GM19395 (cell line): ENCODE measurements around the gene NDST3.
"Not testable (repeated sequence)": the region's sequence is repeated elsewhere in the genome, so short reads cannot be mapped to it uniquely, and the experiment has no call there.

Experiments
- ATAC-seq: cut with Tn5 transposase; IDR thresholded peaks from one replicate; pipeline ENCODE4 v1.9.1; 2021; ENCODE audit warnings: mild to moderate bottlenecking, moderate library complexity; ENCODE audit not compliant: unreplicated experiment

The NDST3 gene

GRCh38 chr4:118266145-118266496 lies 231.8 kb downstream of the NDST3 start:
- ATAC-seq = not testable (repeated sequence)

GRCh38 chr4:118268780-118269179 lies 234.5 kb downstream of the NDST3 start:
- no peak for ATAC-seq

DNA sequence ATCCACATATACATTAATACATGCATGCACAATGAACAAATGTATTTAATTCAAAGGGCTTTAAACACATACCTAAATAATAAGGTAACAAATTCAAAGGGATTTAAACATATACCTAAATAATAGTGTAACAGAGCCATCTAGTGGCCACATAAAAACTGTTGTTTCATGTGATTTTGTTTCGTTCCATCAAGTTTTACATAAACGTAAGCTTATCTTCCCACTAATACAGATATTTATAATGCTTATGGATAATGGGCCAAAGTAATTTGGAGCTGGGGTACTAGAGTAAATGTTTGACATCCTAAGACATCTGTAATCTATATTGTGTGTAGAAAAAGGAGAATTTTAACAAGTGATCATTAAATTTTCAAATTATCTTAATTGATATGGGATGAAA lies 236.2 kb downstream of the NDST3 start:
- ATAC-seq = peak; percentile 47

DNA sequence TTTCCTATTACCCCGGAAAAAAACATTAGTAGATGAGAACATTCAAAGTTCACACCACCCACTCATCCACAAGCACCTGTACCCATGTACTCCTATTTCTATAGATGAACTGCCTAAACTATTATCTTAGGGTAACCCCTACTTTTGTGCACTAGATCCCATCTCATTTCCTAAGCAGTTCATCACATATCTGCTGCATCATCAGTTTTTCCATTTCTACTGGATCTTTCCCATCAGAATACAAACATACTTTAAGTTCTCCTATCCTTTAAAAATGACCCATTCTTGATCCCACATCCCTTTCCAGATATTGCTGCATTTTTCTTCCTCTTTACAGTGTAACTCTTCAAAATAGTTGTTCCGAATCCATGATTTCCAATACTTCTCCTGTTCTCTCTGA lies 237.5 kb downstream of the NDST3 start:
- ATAC-seq = no peak

DNA sequence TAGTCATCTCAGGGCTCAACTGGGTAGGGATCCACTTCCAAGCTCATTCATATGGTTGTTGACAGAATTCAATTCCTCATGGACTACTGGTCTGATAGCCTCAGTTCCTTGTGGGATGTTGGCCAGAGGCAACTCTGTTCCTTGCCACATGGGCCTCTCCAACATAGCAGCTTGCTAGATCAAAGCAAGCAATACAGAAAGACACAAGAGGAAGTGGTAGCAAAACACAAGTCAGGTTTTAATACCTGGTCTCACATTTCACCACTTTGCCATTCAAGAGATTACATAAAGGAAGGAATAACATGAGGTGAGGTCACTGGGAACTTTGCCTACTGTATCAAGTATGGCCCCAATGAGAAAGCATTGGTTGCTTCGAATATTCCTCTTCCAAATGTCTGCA lies 239.4 kb downstream of the NDST3 start:
- ATAC-seq = no peak

GRCh38 chr4:118276580-118276979 lies 242.3 kb downstream of the NDST3 start:
- ATAC-seq = no peak

GRCh38 chr4:118277243-118277642 lies 243.0 kb downstream of the NDST3 start:
- no peak for ATAC-seq

GRCh38 chr4:118278473-118279274 lies 244.4 kb downstream of the NDST3 start:
- peak; percentile 83 for ATAC-seq

- no peak for ATAC-seq
These were observed 245.0 kb downstream of the NDST3 start for GRCh38 chr4:118279328-118279727.

- no peak for ATAC-seq
These were observed 245.7 kb downstream of the NDST3 start for GRCh38 chr4:118279920-118280432.

DNA sequence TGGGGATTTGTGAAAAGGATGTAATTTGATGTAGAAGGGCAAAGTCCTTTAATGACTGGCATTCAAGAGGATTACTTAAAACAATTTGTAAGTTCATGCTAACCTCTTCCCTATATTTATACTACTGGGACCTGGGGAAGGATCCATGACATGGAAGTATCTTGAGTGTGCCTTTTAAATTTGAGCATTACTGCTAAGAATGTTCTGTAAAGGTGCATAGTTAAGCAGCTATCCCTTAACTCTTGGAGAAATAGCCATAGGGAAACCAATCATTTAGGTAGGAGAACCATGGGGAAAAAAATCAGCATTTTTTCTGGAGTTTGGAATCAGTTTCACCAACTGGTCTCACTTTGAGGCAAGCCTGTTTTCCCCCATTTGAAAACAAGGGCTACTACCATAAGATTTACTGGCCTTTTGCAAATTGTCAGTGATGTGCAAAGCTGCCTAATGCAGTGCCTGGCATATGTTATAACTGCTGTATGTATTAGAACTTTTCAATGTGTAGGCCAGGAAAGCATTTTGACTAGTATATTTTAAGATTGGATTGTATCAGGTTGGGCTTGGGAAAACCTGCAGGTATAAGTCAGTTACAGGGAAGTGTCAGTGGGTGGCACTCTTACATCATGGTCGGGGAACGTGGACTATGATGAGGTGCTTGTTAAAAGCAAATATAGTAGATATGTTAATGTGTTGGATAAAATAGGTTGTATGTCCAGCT lies 246.4 kb downstream of the NDST3 start:
- peak; percentile 26 for ATAC-seq

DNA sequence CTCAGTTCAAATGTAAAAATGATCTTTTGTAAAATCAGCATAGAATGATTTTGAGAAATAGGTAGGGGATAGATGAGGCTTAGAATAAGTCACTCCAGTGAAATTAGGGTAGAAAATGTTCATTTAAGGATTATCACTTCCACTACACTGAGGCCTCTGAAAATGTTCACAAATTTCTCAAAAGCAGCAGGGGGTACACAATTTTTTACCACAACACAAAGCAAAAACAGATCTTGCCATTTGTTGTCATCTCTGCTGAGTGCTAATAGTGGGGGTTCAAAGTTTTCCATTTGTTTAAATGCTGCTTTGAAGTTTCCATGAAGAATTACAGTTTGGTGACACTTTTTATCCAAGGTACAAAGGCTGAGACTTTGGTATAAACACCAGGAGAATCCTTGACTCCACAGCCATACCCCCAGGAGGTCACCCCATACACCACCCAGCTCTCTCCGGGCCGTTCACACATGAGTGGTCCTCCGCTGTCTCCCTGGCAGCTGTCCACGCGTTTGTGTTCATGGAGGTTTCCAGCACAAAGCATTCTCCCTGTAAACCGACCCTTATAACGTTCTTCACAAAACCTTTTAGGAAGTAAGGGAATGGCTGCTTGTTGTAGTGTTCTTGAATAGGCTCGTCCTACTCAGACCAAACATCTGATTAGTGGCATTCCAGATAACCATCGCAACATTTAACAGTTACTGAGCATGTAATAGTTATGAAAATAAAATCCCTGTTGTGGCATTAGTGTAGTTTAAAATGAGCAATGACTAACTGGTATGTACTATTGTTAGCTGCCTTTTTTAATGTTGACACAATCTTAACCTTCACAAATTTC lies 247.5 kb downstream of the NDST3 start:
- ATAC-seq = no peak

- no peak for ATAC-seq
These were observed 248.4 kb downstream of the NDST3 start for GRCh38 chr4:118282692-118283091.

- ATAC-seq = peak; percentile 67
These were observed 249.9 kb downstream of the NDST3 start for GRCh38 chr4:118284169-118284568.

DNA sequence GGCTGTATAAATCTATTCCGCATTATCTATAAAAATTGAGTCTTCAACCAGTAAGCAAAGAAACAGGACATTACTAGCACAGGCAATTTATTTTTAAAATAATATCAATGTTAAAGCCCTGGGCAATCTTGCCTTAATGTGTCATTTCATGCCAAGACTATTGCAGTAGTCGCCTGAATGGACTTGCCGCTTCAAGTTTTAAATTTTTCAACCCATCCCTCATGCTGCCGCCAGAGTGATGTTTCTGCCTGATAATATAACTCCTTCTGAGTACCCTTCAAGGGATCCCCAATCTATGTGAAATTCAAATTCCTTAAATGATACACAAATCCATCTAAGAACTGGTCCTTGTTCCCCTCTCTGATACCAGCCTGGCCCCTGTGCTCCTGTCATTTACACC lies 251.6 kb downstream of the NDST3 start:
- ATAC-seq = no peak

- no peak for ATAC-seq
These were observed 252.4 kb downstream of the NDST3 start for GRCh38 chr4:118286685-118287084.

DNA sequence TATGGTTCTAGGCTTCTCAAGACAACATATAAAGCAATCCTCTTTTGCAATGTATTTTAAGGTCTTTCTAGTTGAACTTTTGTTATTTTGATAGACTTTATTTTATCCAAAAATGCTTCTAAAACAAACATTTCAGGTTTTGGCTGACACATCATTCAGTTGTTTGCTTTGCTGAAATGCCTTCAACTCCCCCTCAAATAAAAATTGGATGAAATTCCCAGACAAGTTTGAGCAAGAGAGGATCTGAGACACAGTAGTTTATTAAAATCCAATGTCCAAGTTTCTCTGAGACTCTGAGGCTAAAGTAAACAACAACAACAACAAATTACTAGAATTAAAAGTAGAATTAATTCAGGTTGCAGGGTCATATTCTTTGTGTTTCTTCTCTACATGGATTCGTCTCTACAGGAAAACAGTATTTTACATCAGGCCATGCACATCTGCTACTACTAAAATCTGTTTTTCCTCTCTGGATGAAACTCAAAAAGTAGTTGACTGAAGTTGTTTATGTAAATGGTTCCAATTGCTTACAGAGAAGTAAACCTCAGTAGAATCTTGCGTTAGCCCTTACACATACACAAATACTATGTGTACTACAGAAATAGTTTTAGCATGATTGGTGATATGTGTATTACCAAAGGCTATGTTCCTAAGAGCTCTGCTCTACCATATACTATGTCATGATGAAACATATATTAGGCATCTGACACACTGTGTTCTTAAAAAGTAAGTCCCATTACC lies 253.6 kb downstream of the NDST3 start:
- no peak for ATAC-seq

DNA sequence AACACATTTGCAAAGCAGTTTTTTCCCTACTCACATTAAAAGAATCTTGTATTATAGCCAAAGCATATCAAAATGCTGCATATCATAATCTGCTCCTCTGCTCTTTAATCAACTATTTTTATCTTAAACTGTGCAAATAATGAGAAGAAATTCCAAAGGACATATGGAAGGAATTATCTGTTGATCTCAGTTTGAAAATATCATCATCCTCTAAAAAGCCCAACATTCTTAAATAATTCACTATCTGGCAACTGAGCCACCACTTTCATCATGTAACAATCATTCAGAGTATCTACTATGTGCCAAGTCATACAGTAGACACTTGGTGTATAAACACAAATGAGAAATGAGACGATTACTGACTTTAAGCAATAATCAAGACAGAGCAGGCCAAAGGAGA lies 255.5 kb downstream of the NDST3 start:
- ATAC-seq = no peak

DNA sequence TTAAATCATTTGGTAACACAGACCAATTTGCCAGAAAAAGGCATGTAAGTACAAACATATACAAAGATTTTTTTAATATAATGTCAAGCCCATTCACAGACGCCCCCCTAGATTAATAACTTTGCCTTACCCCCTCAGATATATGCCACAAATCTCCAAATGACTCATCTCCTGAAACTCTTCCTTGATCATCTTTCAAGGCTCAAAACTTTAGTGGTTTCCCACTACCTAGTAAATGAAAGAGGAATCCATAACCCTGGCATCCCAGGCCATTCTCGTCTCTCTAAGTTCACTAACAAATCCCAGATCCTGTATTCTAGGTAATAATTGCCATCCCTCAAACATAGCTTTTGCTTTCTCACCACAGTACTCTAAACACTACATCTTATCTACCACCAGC lies 256.7 kb downstream of the NDST3 start:
- no peak for ATAC-seq

DNA sequence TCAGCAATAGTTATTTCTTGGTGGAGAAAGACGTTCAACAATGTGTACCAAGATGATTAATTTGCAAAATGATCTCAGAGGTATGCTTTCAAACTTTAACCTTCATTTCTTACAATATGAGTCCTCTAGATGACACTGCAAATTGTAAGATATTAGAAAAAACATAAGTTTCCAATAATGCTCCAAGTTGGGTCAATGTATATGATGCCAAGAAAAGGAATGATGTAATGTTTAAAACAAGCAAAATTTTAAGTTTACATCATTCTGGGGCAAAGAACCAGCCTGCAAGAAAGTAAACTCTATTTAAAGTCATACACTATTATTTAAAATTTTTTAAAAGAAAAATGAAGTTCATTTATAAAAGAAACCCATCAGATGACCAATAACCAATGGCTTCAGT lies 262.4 kb downstream of the NDST3 start:
- no peak for ATAC-seq

DNA sequence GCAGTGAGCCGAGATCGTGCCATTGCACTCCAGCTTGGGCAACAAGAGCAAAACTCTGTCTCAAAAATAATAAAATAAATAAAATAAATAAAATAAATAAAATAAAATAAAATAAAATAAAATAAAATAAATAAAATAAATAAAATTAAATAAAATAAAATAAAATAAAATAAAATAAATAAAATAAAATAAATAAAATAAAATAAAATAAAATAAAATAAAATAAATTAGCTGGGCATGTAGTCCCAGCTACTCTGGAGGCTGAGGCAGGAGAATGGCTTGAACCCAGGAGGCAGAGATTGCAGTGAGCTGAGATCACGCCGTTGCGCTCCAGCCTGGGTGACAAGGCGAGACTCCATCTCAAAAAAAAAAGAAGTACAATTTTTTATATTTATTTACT lies 265.3 kb downstream of the NDST3 start:
- not testable (repeated sequence) for ATAC-seq
